IPS DF 6.9 (cell line): ENCODE data around the gene PRKAR2B.
"Not testable (repeated sequence)": the region's sequence is repeated elsewhere in the genome, so short reads cannot be mapped to it uniquely, and the experiment has no call there.

ENCODE experiments used
- DNase-seq: peaks from one replicate; pipeline ENCODE4 v3.0.0-alpha.2; 2013; ENCODE audit warnings: low read depth, low spot score
- H3K27ac ChIP-seq: one replicate; pipeline ENCODE4 v1.5.1; 2013; ENCODE audit warnings: low read length, control low read depth
- H3K27me3 ChIP-seq: 2 replicates; pipeline ENCODE4 v1.6.1; 2013; ENCODE audit warnings: mild to moderate bottlenecking, low read length; ENCODE audit not compliant: control insufficient read depth, insufficient read depth
- H3K36me3 ChIP-seq: 2 replicates; pipeline ENCODE4 v1.6.1; 2013; ENCODE audit warnings: low read length; ENCODE audit not compliant: control insufficient read depth, insufficient read depth
- H3K4me1 ChIP-seq: 2 replicates; pipeline ENCODE4 v1.6.1; 2013; ENCODE audit warnings: low read length; ENCODE audit not compliant: control insufficient read depth, insufficient read depth
- H3K4me3 ChIP-seq: 2 replicates; pipeline ENCODE4 v1.5.1; 2013; ENCODE audit warnings: mild to moderate bottlenecking, low read length
- H3K9me3 ChIP-seq: 2 replicates; pipeline ENCODE4 v1.6.1; 2013; ENCODE audit warnings: low read length, inconsistent platforms; ENCODE audit not compliant: control insufficient read depth, insufficient read depth
- WGBS: extraction: QIAGEN DNeasy Blood & Tissue Kit; methylation state at CpG from one replicate; pipeline ENCODE4 v1.1.7; 2013; ENCODE audit warnings: mixed read lengths, missing lambda C conversion rate; ENCODE audit not compliant: insufficient read length, insufficient coverage; 5-methylcytosine and 5-hydroxymethylcytosine counted together

Gene PRKAR2B

DNA sequence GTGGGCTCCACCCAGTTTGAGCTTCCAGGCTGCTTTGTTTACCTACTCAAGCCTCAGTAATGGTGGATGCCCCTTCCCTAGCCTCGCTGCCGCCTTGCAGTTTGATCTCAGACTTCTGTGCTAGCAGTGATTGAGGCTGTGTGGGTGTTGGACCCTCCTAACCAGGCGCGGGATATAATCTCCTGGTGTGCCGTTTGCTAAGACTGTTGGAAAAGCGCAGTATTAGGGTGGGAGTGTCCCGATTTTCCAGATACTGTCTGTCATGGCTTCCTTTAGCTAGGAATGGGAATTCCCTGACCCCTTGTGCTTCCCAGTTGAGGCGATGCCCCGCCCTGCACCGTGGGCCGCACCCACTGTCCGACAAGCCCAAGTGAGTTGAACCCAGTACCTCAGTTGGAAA is 54.6 kb downstream of the PRKAR2B start:
- not testable (repeated sequence) for H3K36me3 ChIP-seq, DNase-seq, H3K27ac ChIP-seq, H3K27me3 ChIP-seq, H3K9me3 ChIP-seq, H3K4me1 ChIP-seq, H3K4me3 ChIP-seq
- WGBS: no CpG with 5 or more reads among the region's 12 CpGs

DNA sequence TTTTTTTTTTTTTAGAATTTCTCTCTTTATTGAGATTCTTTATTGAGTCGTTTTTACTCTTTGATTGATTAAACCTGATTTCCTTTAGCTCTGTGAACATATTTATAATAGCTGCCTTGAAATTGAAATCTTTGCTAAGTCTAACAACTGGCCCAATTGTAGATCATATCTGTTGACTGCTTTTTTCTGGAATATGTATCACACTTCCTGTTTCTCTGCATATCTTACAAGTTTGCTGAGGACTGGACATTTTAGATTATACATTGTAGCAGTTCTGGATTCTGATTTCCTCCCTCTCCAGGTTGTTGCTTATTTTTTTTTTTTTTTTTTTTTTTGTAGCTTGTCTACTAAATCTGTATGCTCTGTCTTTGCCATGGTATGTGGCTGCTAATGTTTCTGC is 56.3 kb downstream of the PRKAR2B start:
- no CpG with 5 or more reads among the region's 1 CpG for WGBS
- Histone ChIP-seq H3K27ac (no peak overlapping the region), H3K36me3 (no peaks in the 10 kb centered on the region), H3K9me3 (no peaks in the 10 kb centered on the region), H3K4me1 (no peaks in the 10 kb centered on the region), H3K4me3 (no peak overlapping the region), H3K27me3 (no peaks in the 10 kb centered on the region)
- no peak for DNase-seq

DNA sequence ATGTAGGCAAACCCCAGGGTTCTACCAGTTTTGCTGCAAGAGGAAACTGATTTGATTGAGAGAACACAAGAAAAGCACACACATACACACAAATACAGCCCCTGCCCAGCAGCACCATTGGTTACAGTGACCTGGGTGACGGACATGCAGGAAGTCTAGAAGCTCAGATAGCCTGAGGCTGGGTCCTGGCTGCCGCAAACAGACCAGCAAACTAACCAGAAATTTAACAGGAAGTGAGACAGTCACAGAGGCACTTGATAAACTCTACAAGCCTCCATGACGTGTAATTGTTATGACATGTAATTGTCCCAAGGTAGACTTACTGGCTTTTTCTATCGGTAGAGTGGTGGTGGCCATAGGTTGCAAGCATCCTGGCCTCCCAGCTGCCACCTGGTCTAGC is 58.9 kb downstream of the PRKAR2B start:
- WGBS: no CpG with 5 or more reads among the region's 4 CpGs
- H3K27me3 ChIP-seq: no peaks in the 10 kb centered on the region
- H3K36me3 ChIP-seq: no peaks in the 10 kb centered on the region
- DNase-seq: no peak
- no peaks in the 10 kb centered on the region for H3K4me1 ChIP-seq
- H3K27ac ChIP-seq: no peak overlapping the region
- H3K9me3 ChIP-seq: no peaks in the 10 kb centered on the region
- H3K4me3 ChIP-seq: no peak overlapping the region

DNA sequence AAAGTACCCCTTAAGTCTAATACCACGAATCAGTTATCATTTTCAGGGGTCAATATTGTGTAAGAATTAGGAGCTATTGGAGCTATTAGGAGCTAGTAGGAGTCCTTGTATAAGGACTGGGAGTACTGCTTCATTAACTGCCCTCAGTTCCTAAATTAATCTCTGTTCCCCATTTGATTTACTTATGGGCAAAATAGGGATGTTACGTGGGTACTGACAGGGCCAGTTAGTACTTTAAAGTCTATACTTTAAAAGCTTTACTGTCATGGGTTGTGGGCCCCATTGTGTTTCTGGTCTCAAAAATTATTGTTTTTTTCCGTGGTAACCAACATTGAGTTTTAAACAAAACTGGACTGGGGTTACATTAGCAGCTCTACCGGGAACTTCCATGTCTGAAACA is 60.3 kb downstream of the PRKAR2B start:
- H3K27ac ChIP-seq: no peak overlapping the region
- no CpG with 5 or more reads among the region's 4 CpGs for WGBS
- no peak for DNase-seq

DNA sequence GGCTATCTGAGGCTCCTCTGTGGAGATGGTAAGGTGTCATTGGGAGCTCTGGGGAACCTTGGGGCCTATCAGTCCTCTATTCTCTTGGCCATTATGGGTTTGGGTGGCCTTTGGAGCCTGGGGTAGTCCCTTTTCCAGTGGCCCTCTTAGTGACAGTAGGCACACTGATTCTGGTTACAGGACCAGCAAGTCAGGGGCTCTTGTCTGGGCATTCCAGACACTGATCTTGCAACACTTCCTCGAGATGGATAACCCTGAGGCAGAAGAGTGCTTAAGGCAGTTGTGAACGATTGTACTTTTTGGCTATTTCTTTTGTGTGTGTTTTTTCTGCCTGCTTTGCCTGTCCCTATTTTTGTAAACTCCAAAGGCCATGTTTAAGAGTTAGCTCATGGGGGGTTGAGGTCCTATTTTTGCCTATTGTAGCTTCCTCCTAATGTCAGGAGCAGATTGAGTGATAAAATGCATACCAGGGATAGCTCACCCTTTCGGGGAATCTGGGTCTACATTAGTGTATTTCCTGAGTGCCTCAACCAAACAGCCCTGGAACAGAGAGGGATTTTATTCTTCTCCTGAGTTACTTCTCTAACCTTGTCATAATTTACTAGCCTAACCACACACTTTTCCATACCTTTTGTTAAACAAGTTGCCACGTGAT is 61.2 kb downstream of the PRKAR2B start:
- no CpG with 5 or more reads among the region's 4 CpGs for WGBS
- H3K4me3 ChIP-seq: no peak overlapping the region
- H3K27ac ChIP-seq: no peak overlapping the region
- no peaks in the 10 kb centered on the region for H3K36me3 ChIP-seq
- H3K9me3 ChIP-seq: no peaks in the 10 kb centered on the region
- no peaks in the 10 kb centered on the region for H3K27me3 ChIP-seq
- no peak for DNase-seq
- no peaks in the 10 kb centered on the region for H3K4me1 ChIP-seq

More for the DNA sequence above, 60.3 kb downstream of the PRKAR2B start:
- H3K9me3 ChIP-seq: no peaks in the 10 kb centered on the region
- H3K4me1 ChIP-seq: no peaks in the 10 kb centered on the region
- no peak overlapping the region for H3K4me3 ChIP-seq
- H3K27me3 ChIP-seq: no peaks in the 10 kb centered on the region
- no peaks in the 10 kb centered on the region for H3K36me3 ChIP-seq

DNA sequence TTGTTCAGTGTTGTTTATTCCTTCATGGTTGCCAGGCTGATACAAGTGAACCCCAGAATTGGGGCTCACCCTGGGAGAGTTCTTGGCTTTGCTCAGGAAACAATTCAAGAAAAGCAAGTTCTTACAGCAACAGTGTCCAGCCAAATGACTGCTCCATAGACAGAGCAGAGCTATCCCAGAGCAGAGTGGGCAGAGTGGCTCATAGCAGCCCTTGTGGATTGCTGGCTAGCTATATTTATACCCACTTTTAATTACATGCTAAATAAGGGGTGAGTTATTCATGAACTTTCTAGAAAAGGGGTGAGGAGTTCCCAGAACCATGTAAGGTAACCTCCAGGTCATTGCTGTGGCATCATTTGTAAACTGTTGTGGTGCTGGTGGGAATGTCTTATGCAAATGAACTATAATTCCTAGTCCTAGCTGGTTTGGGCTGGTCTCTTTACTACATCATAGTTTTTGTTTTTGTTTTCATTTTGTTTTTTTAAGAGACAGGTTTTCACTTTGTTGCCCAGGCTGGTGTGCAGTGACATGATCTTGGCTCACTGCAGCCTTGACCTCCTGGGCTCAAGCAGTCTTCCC is 64.4 kb downstream of the PRKAR2B start:
- Histone ChIP-seq H3K4me1 (no peaks in the 10 kb centered on the region), H3K9me3 (no peaks in the 10 kb centered on the region), H3K4me3 (no peak overlapping the region), H3K27me3 (no peaks in the 10 kb centered on the region), H3K27ac (no peak overlapping the region), H3K36me3 (no peaks in the 10 kb centered on the region)
- no peak for DNase-seq

DNA sequence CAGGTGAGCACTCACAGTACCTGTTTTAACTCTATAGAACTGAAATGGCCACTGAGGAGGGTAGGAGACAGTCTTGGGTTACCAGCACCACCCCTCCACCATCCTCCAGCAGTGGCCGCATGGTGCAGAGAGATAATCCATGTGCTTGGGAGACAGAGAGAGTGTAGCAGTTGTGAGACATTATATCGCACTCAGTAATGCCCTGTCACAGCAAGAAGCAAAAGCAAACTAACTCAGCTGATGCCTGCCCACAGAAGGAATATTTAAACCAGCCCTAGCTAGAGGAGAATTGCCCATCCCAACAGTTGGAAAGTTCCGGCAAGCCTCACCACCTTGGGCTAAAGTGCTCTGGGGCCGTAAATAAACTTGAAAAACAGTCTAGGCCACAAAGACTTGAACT is 65.5 kb downstream of the PRKAR2B start:
- WGBS: no CpG with 5 or more reads among the region's 4 CpGs
- Histone ChIP-seq H3K27ac (no peak overlapping the region), H3K4me1 (no peaks in the 10 kb centered on the region)

DNA sequence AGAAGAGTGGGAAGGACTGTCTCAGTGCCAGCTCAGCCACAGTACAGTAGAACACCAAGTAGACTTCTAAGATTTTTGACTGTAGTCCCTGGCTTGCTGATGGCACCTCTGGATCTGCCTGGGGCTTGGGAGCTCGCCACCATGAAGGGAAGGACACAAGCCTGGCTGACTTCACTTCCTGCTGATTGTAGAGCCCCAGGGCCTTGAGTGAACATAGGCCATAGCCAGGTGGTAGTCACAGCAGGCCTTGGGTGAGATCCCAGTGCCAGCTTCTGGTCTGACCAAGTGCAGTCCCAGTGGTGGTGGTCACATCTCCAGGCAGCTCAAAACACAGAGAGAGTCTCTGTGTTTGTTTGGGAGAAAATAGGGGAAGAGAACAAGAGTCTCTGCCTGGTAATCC is 66.7 kb downstream of the PRKAR2B start:
- H3K4me1 ChIP-seq: no peaks in the 10 kb centered on the region; the same call in 1 of the 2 replicates
- no CpG with 5 or more reads among the region's 1 CpG for WGBS

More for the DNA sequence above, 65.5 kb downstream of the PRKAR2B start:
- H3K27me3 ChIP-seq: no peaks in the 10 kb centered on the region
- H3K4me3 ChIP-seq: no peak overlapping the region
- DNase-seq: no peak
- no peaks in the 10 kb centered on the region for H3K36me3 ChIP-seq
- H3K9me3 ChIP-seq: no peaks in the 10 kb centered on the region

DNA sequence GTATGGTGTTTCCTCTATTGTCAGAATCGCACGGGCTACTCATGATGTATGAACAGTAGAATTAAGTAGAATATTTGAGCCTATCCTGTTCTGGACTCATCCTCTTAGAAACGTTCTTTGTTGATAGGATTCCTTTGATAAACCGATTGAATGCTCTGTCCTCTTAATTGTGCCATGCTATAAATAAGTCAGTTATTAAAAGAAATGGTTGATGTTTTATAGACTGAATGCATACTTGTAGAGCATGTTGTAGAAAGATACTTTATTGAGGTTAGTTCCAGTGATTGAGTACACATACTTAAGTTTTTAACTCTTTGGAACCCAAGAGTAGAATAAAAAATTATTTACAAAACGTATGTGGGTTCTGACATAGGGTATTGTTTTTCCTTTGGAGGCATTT is 69.4 kb downstream of the PRKAR2B start:
- no peak for DNase-seq
- Histone ChIP-seq H3K4me1 (no peaks in the 10 kb centered on the region; the same call in 1 of the 2 replicates), H3K4me3 (no peak overlapping the region), H3K27me3 (no peaks in the 10 kb centered on the region), H3K27ac (no peak overlapping the region), H3K9me3 (no peaks in the 10 kb centered on the region), H3K36me3 (no peaks in the 10 kb centered on the region)
- WGBS: no CpG with 5 or more reads among the region's 5 CpGs

More for the DNA sequence above, 66.7 kb downstream of the PRKAR2B start:
- no peaks in the 10 kb centered on the region for H3K36me3 ChIP-seq
- H3K27me3 ChIP-seq: no peaks in the 10 kb centered on the region
- H3K27ac ChIP-seq: no peak overlapping the region
- H3K4me3 ChIP-seq: no peak overlapping the region
- DNase-seq: no peak
- H3K9me3 ChIP-seq: no peaks in the 10 kb centered on the region

DNA sequence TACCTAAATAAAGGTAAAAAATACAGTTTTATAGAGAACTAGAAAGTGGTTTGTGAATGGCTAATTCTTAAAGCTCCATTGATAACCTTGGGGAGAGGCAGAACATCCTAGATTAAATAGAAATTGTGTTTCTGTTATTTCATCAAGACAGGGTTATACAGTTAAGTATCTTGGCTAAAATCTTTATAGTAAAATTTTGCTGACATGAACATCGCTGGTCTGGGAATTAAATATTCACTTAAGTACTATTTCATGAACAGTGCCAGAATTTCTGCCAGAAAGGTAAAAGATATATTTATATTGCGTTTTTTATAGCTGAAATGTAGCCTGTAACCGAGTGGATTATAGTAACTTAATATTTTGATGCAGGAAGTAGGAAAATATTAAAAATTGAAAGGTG is 70.6 kb downstream of the PRKAR2B start:
- 100% methylated on average over 2 of the region's 3 CpGs for WGBS
- no peaks in the 10 kb centered on the region for H3K9me3 ChIP-seq
- H3K27me3 ChIP-seq: no peaks in the 10 kb centered on the region
- no peaks in the 10 kb centered on the region; the same call in 1 of the 2 replicates for H3K4me1 ChIP-seq
- H3K36me3 ChIP-seq: no peaks in the 10 kb centered on the region
- H3K27ac ChIP-seq: no peak overlapping the region
- H3K4me3 ChIP-seq: no peak overlapping the region
- no peak for DNase-seq
